Activated CD8-positive, alpha-beta memory T cell treated with anti-CD3 and anti-CD28 coated beads for 1 hour (primary cell): ENCODE measurements around the gene ITGA1.
"Not testable (repeated sequence)": the region's sequence is repeated elsewhere in the genome, so short reads cannot be mapped to it uniquely, and the experiment has no call there.

Experiments used
- DNase-seq, 2 donors: peaks; one replicate each; pipeline ENCODE4 v3.0.0-alpha.2; 2020; ENCODE audit warnings: low read depth in 1 of 2; ENCODE audit errors: extremely low read depth in 1 of 2

The ITGA1 gene

DNA sequence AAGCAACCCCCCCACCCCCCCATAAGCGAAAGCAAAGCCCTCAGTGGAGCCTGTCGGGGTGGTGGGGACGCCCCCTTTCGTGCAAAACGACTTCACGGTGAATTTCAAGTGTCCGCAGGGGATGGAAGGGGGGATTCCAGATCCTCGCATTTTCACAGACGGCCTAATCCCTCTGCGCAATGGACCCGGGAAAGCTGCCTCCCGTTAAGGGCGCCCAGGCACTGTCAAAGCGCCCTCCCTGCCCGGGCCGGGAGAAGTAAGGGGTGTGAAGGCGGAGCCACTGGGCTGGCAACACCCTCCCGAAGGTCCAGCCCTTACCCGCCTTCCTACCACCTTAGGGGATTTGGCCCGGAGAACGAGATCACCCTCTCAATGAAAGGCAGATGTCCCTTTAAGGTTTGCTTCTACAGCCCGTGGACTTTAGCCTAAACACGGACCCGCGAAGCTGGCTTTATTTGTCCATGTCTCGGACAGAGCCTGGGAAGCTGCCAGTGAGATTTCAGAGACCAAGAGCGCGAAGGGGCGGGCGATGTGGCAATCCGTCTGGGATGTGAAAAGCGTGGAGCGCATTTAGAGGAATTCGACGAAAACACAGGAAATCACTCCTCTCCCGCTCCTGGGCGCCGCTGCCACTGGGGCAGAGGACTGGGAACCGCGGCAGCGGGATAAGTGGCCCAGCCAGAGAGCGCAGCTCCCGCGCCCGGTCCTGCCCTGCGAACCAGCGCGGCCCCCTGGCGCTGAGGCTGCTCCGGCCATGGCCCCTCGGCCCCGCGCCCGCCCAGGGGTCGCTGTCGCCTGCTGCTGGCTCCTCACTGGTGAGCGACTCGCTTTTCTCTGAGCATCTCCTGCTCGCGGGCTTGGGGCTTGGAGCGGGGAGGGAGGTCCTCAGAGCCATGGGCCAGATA is at the start of gene ITGA1, which contains the start of gene PELO:
TSS of gene ITGA1 (plus strand) at position 317 of the 905 bp plus-strand sequence. CDS start at position 755, 438 bp downstream.
TSS of gene PELO (plus strand) at position 317 of the 905 bp plus-strand sequence. CDS start 12,479 bp downstream, outside the sequence.
- DNase-seq, result peak in 1 of 2 donors; percentile 14

DNA sequence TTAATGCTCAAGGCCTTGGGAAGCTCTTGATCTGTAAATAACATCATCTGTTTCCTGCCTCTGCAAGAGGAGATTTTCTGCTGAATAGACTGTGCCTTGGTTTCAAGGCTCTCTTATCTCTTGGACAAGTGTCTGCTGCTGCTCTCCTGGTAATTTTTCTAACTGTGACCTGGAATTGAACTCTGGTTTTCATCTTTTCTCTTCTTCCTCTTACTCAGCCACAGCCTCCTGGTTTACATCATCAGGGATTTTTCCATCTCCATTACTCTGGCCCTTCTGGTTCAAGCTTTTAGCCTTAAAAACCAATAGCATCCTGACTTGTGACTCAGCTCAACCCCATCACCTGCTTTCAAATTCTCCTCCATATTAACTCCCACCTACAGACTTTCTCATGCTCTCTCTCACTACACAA is 49.6 kb upstream of the ITGA1 start:
- DNase-seq, result no peak

DNA sequence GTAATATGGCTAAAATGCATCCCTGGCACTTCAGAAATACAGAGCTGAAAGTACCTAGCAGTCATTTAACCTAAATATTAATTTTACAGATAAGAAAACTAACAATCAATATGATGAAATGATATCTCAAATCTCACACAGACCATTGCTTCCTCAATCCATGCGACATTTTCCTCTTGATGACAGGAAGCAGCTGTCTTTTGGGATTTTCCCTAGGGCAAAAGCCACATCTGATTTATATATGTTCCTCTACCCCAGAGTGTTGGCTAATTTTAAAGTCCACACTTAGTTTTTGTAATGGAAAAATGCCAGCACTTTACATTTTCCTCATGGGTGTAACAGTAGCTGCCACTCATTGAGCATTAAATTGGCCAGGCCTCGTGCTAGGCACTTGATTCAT is 47.7 kb upstream of the ITGA1 start:
- DNase-seq, result no peak

DNA sequence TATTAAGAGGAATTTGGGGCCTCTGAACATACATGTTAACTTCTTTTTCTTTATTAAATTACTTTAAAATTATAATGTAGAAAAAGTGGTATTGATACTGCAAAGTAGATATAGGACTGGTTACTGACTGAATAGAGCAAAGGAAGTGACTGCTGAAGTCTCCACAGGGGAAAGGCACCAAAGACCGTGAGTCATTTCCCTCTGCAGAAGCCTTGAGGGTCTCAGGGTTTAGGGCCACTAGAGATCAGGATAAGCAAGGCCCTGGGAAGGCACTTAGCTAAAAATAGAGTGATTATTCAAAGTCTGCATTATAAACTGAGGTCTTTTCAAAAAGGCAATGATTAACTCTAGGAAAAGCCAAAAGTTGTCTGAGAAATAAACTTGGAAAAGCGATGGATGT is 44.7 kb upstream of the ITGA1 start:
- DNase-seq, result no peak

DNA sequence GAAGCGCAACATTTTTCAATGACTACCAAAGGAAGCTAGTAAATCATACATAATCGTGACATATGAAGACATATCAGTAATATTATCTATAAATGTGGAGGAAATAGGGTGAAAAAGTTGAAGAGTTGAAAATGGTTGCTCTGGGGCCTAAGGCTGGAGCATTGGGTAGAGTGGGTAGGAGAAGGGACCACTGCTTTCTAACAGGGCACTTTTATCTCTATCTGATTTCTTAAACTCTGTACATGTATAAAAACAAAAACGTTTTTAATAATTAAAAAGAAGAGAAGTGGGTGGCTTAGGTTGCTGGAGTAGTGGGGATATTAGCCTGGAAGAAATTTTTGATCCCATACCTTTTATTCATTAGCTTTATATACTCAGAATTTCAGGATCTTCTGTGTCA is 44.2 kb upstream of the ITGA1 start:
- no peak for DNase-seq

DNA sequence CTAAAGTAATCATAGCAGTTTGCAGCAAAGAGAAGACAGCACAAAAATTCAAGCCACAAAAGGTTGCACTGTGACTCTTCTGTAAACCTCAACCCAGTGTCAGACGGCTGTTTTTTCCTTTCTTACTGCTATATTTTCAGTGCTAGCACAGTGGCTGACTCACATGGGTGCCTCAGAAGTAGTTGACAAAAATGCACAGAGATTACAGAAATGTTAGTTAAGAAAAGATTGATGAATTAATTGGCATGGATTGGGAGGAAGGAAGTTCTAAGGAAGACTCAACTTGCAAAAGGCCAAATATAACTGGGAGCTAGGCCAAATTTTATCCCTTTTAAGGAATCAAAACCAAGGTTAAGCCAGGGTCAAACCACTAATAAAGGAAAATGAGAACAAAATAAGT is 43.7 kb upstream of the ITGA1 start:
- DNase-seq, result no peak

DNA sequence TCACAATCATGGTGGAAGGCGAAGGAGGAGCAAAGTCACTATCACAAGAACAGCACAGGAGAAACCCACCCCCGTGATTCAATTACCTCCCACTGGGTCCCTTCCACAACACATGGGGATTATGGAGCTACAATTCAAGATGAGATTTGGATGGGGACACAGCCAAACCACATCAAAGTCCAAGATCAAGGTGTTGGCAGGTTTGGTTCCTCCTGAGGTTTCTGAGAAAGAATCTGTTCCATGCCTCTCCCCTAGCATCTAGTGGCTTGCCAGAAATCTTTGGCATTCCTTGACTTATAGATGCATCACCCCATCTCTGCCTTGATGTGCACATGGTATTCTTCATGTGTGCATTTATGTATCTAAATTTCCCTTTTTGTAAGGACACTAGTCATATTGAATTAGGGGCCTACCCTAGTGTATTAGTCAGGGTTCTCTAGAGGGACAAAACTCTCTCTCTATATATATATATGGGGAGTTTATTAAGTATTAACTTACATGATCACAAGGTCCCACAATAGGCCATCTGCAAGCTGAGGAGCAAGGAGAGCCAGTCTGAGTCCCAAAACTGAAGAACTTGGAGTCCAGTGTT is 42.8 kb upstream of the ITGA1 start:
- not testable (repeated sequence) for DNase-seq

DNA sequence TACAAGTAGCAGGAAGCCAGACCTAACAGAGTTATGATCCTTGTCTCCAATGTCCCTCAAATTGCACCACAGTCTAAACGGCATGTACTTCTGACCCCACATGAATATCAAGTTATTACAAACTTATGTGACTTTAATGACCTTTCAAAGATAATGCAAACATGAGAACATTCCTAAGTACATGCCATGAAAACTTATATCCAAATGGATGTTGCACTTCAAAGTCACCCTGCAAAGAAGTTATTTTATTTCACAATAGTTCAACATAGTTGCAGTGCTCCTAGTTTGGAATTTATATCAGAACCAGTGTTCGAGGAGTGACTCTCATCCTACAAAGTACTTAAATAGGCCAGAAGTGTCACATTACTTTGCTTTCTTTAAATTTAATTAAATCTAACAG is 41.2 kb upstream of the ITGA1 start:
- DNase-seq, result no peak

DNA sequence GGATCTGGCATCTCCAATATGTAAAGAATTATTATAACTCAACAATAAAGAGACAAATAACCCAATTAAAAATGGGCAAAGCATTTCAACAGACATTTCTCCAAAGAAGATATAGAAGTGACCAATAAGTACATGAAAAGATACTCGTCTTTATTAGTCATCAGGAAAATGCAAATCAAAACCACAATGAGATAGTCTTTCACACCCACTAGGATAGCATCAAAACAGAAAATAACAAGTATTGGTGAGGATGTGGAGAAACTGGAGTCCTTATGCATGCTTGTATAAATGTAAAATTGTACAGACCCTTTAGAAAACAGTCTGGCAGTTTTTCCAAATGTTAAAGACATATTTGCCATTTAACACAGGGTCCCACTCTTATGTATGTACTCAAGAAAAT is 39.1 kb upstream of the ITGA1 start:
- DNase-seq, result no peak

DNA sequence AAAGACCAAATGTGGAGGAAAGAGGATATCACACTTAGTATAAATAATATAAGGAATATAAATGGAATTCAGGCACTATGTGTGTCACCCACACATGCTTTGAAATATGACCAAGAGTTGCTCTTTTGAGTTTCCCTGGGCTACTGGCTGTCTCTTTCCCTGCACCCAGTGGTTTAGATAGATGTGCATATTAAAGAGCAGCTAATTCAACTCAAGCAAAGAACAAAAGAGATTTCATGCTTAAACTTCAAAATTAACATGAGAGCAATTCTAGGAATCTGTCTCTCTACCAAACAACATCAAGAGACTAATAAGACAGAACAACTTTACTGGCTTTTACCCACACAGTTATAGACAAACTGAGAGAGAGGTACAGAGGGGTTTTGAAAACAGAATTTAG is 38.0 kb upstream of the ITGA1 start:
- no peak for DNase-seq

DNA sequence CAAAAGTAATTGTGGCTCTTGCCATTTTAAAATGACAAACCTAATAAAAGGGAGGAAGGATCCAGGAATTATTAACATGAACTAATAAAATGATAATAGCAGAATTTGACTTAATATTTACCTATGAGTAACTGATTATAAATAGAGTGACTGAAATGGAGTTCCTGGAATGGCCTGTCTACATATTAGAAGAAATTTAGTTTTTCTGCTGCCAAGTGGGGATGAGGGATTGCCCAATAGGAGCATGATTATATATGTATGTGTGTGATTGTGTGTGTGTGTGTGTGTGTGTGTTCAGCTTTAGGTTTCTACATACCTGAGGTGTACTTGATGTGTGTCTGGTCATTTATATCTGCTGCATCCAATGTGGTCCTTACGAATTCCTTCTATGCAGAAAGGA is 36.6 kb upstream of the ITGA1 start:
- DNase-seq, result no peak

DNA sequence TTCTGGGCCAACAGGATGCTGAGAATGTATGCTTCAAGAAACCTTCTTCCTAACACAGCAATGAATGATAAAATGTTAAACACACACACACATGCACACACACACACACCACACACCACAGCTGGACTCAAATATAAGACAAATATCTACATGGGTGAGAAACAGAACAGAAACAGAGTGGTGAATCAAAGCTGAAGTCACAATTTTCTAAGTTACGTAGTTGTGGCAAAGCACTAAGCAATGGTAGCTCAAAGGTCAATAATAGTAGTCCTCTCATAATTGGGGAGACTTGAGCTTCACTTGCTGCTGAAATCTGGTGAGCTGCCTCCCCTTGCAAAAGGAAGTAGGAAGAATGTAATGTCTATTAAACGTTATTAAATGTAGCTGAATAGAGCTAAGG is 33.7 kb upstream of the ITGA1 start:
- no peak for DNase-seq

DNA sequence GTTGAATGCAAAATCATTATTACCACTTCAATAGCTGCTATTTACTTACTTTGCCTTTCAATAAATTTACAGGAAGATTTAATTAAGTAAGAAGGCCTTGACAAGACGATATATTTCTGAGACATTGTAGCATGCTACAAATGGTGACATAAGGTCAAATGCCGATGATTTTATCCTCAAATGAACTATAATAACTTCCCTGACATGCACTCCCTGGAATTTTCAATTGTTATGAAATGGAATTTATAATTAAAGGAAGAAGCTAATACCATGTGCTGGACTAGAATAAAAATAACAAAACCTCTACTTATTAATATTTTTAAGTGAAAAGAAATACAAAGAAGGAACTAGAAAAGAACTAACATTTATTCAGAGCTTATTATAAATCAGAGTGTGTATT is 30.2 kb upstream of the ITGA1 start:
- no peak for DNase-seq

DNA sequence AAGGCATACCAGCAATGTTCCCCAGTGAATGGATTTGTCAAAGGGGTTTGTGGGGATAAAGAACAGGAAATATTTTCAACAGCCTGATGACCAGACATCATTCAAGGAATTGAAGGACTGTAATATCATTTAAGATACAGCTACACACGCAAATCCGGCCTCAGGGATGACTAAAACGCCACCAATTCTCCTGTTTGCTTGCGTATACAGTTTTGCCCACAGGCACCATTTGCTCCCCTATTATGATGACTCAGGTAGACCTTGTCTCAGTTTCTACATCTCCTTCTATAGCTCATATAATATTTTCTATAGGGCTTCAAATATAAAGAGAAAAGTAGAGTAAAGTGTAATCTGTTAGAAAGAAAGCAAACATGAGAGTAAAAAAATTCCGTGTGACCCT is 29.7 kb upstream of the ITGA1 start:
- DNase-seq, result no peak

DNA sequence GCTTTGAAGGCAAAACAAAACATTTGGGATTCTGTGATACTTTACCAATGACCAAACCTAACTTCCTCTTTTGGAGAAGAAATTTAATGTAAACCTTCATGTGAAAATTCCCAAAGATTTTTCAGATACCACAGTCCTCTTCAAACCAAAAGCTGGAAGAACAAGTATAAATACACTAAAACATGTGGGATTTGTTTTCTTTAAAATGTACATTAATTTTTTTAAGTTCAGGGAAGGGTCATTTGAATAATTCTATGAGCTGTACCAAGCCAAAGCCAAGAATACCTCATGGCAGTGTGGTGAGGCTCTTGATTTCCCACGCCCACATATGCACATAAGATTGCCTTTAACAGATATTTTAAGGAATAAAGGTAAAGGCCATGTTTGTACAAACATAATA is 28.4 kb upstream of the ITGA1 start:
- no peak for DNase-seq

DNA sequence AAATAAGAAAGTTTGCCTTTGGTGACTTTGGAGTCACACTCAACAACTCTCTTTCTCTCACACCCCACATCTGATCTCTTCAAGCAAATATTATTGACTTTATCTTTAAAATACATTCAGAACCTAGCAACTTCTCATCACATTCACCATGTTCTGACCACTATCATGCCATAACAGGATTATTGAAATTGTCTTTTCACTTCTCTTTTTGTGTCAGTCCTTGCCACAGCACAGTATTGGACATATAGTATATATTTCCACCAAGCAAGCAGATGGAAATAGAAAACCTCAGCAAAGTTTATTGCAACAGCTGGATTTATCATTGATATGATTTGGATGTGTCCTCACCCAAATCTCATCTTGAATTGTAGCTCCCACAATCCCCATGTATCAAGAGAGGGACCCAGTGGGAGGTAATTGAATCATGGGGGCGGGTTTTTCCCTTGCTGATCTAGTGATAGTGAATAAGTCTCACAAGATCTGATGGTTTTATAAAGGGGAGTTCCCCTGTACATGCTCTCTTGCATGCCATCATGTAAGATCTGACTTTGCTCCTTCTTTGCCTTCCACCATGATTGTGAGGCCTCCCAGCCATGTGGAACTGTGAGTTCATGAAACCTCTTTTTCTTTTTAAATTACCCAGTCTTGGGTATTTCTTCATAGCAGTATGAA is 26.9 kb upstream of the ITGA1 start:
- no peak for DNase-seq

DNA sequence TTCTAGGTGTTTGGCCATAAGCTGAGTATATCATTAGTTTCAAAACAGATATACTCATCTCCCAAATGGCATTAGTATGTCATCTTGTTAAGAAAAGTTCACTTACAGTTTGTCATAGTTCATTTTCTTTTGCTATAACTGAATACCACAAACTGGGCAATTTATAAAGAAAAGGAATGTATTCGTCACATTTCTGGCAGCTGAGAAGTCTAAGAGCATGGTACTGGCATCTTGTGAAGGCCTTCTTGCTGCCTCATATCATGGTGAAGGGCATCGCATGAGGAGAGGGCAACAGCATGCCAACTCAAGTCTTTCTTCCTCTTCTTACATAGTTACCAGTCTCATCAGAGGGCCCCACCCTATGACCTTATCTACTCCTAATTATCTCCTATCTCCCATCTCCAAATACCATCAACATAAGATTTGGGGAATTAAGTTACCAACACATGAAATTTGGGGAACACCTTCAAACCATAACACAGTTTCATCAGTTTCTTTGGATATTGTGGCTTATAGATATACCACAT is 20.4 kb upstream of the ITGA1 start:
- DNase-seq, result no peak

DNA sequence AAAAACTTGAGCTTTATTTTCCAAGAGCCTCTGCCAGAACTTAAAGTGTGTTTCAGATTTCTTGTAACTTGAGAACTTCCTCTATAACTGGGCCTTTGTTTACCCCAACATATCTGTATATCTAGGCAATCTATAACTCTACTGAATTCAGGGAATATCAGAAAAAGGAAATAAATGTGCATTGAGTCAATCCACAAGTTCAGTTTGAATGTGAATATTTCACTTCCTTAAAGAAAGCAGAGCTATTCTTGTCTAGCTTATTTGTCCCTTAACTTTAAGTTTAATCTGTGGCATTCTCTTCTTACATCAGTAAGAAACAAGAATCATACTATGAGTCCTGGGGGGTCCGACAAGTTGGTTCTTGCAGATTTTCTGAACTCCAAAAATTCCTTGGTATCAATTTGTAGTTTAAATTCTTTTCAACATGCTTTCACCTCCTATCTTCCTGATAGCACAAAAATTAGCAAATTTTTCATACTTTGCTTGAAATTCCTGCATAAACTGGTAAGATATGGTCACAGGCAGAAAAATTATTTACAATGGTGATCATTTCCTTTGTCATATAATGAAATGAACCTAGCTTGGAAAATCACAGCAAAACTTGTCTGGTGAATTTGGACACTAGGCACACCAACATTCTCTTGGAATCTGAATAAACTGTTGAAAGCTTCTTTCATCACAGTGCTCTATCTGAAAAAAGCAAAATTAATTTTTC is 19.8 kb upstream of the ITGA1 start:
- DNase-seq, result no peak

DNA sequence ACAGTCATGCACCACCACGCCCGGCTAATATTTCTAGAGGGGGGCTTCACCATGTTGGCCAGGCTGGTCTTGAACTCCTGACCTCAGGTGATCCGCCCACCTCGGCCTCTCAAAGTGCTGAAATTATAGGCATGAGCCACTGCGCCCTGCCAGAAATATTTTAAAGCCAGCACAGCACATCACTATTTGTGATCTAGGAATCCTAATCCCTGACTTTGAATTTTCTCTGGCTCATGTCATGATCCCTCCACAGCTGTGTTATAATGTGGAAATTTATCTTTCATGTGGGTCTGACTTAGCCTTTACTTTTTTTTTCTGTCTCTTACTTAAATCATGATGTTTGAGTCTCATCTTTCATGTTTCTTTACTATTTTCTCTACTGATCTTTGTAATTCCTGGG is 18.7 kb upstream of the ITGA1 start:
- no peak for DNase-seq

DNA sequence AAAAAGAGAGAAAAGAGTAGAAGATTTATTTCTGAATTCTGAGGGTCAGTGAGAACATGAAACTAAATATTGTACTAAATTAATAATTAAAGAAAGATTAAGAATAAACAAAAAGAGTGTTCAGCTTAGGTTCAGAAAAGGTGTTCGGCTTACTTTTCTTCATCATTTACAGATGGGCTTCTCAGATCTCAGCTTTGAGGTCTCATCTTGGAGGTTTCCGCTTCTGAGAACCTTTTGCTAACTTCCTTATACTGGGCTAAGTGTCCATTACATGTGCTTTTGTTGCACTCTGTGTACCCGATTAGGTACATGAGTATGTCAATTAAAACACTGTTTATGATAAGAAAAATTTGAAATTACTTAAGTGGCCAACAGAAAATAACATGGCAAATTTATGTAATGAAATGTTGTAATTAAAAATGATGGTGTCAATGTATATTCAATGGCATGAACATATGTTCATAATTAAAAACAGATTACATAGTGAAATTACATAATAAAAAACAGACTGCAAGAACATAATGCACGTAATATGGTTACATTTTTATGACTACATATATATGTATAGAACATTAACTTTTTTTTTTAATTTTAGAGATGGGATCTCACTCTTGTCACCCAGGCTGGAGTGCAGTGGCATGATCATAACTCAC is 17.3 kb upstream of the ITGA1 start:
- no peak for DNase-seq
